NCI-H146 treated with DMSO at 0.1 percent for 48 hours (cell line): ENCODE measurements around the gene MTIF3.
"Not testable (repeated sequence)": the region's sequence is repeated elsewhere in the genome, so short reads cannot be mapped to it uniquely, and the experiment has no call there.

Experiments
- DNase-seq: peaks from one replicate; lab custom pipeline; 2025; ENCODE audit not compliant: unreplicated experiment; lab: John Stamatoyannopoulos, UW

Gene MTIF3

GRCh38 chr13:27421101-27421871 is 29.1 kb downstream of the MTIF3 start:
- DNase-seq = no peak

DNA sequence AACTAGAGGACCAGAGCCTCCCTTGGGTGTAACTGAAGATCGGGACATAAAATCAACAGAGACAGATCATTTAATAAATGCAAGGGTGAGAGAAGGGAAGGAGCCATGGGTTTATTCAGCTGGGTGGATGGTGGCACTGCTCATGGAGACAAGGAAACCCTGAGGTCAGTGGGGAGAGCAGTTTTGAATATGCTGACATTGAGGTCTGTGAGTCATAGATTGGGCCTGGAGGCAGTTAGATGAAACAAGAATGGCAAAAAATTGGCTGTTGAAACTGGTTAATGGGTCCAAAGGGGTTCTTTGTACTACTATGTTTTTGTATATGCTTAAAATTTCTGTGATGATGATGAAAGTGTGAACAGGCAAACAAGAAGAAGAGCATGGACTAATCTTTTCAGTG is 31.0 kb downstream of the MTIF3 start:
- DNase-seq = no peak

- DNase-seq = no peak
Measured at GRCh38 chr13:27415116-27415515, 35.2 kb downstream of the MTIF3 start.

DNA sequence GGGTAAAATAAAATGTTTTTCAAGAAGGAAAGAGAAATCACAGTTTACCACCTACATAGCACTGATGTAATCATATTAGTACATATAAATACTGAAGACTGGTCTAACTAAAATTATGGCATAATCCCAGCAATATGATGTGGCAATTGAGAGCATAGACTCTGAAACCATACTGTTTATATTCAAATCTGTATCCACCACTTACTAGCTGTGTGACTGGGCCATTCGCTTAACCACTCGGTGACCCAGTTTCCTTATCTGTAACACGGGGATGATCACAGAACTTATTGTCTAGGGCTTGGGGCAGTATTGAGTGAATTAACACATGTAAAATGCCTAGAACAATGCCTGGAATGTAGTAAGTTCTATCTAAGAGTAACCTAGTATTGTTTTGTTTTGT is 39.0 kb downstream of the MTIF3 start:
- no peak for DNase-seq

GRCh38 chr13:27409013-27409412 is 41.4 kb downstream of the MTIF3 start:
- no peak for DNase-seq

GRCh38 chr13:27408074-27408473 is 42.3 kb downstream of the MTIF3 start:
- DNase-seq = no peak

DNA sequence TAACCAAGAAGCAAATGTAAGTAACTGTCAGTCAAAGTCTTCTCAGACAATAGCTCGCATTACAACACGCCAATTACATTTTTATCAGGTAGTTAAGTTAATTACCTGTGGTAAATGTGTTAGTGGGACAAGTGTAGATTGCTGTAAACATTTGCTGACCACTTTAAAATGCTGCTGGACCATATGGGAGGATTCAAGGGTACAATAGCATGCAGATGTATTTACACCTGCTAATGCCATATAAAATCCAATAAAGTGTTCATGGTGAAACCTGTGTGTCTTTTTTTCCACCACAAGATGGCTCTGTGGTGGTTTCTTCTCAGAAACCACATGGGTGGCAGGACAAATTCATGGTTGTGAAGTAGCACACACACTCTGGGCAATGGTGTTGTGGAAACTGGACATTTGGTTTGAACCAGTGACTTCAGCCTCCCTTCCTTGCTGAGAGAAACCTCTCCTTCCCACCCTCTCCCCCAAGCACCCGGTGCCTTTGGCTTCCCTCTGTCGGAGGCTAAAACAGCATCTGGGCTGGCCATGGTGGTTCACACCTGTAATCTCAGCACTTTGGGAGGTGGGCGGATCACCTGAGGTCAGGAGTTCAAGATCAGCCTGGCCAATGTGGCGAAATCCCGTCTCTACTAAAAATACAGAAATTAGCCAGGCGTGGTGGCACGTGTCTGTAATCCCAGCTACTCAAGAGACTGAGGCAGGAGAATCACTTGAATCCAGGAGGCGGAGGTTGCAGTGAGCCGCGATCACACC is 44.0 kb downstream of the MTIF3 start:
- DNase-seq = peak; percentile 63

GRCh38 chr13:27405546-27406134 is 44.7 kb downstream of the MTIF3 start:
- DNase-seq = no peak

DNA sequence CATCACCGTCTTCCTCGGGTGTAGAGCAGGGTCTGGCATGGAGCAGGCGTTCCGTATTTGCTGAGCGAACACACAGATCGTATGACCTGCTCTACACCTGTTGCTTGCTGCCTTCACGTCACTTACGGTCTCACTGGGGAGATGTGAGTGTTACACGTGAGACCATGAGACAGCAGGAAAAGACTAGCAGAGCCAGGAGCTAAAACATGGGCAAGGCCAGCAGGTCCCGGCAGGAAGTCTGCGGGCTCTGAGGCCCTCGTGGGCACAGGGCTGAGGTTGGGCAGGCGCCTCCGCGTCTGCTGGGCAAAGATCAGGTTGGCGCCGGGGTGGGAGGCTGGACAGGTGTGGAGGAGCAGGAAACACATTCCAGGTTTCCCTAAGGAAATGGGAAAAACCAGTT is 45.7 kb downstream of the MTIF3 start:
- no peak for DNase-seq

GRCh38 chr13:27403727-27404385 is 46.5 kb downstream of the MTIF3 start:
- DNase-seq = no peak

DNA sequence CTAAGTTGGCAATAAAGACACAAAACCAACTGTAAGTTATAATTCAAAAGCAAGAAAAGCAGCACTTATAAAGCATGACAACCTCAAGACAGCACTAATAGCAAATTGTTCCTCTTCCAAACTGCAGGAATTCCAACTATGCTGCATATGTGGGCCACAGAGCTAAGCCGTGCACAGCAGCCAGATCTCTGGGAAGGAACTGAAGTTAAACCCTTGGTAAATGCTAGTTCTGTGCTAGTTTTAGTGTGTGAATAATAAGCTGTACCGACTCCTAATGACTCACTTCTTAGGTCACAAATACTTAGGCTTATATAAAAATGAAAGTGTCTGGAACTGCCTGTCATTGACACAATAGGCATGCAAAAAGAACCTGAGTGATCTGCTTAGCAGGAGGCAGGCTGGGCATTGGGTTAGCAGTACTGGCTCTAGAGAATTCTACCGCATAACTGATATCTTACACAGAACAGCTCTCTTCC is 47.1 kb downstream of the MTIF3 start:
- no peak for DNase-seq

DNA sequence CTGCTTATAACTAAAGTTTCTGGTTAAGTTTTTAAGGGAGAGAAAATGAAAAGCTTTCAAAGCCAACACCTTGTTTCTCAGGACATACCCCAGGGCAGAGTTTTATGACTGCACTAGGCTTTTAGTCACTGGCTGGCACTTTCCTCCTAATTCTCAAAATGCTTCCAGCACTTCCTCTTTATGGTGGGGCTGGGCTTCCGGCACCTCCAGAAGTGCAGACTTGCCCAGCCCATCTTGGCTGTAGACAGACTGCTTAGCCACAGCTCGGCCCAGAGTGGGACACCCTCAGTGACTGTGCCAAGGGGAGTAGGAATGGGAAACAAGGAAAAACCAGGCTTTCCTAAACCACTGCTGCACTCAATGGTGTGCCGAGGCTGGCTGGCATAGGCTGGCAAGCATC is 49.2 kb downstream of the MTIF3 start:
- DNase-seq = no peak

DNA sequence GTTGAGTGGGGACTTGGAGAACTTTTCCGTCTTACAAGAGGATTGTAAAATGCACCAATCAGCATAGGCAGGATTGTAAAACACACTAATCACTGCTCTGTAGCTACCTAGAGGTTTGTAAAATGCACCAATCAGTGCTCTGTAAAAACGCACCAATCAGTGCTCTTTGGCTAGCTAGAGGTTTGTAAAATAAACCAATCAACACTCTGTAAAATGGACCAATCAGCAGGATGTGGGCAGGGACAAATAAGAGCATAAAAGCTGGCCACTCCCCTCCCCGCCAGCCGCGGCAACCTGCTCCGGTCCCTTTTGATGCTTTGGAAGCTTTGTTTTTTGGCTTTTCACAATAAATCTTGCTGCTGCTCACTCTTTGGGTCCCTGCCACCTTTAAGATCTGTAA is 50.0 kb downstream of the MTIF3 start:
- not testable (repeated sequence) for DNase-seq

DNA sequence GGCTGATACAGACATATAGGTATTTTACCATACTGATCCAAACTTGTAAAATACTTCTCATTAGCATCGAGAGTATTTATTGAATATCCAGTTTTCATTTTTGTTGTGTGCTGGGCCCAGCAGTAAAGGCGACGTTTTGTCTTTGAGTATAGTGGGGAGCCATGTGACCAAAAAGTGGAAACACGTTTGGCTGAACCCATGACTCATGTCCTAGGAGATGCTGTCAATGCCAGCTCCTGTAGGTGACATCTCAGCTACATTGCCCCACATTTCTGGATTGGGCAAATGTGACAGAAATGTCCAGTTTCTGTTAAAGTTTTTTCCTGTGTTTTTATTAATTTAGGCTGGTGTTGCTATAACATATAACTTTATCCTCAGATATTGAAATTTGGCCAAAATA is 52.0 kb downstream of the MTIF3 start:
- DNase-seq = no peak

- no peak for DNase-seq
Measured at GRCh38 chr13:27396252-27396846, 54.0 kb downstream of the MTIF3 start.

DNA sequence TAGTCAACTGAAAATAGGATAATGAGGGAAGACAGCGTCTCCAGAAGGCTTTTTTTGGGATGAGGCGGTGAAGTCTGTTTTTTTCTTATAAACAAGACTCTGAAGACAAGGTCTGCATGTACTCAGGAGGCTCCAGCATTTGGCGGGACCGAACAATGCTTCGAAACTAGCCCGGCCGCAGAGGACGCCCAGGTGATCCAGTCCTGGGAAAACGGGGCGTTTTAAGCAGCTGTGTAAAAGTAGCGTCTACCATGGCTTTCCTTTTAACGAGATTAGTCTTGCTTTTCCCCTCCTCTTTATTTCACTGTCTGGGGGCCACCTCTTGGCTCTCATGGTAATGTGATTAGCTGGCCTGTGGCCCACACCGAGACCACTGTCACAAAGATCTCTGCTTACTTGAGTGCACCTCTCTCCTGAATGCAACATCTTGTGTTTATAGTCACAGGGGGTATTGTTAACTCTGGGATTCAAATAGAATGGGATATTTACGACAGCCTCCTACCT is 55.3 kb downstream of the MTIF3 start:
- DNase-seq = no peak

DNA sequence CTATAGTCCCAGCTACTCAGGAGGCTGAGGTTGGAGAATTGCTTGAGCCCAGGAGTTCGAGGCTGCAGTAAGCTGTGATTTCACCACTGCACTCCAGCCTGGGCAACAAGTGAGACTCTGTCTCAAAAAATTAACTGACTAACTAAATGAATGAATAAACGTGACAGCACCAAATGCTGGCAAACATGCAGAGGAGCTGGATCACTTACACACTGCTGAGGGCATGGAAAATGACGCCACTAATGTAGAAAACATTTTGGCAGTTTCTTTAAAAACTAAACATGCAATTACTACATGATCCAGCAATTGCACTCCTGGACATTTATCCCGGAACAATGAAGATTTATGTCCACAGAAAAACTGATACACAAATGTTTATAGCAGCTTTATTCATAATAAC is 57.3 kb downstream of the MTIF3 start:
- no peak for DNase-seq

GRCh38 chr13:27391471-27391870 is 58.9 kb downstream of the MTIF3 start:
- DNase-seq = no peak

DNA sequence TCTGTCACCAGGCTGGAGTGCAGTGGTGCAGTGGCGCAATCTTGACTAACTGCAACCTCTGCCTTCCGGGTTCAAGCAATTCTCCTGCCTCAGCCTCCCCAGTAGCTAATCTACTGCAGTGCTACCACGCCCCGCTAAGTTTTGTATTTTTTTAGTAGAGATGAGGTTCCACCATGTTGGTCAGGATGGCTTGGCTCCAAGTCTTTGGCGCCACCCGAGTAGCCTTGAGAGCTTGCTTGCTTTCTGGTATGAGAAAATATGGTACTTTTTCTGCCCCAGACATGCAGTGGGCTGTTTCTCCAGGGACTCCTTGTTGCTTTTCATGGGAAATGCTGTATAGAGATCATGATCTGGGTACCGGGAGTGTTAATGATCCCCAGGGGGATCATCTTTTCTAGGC is 60.5 kb downstream of the MTIF3 start:
- DNase-seq = no peak

DNA sequence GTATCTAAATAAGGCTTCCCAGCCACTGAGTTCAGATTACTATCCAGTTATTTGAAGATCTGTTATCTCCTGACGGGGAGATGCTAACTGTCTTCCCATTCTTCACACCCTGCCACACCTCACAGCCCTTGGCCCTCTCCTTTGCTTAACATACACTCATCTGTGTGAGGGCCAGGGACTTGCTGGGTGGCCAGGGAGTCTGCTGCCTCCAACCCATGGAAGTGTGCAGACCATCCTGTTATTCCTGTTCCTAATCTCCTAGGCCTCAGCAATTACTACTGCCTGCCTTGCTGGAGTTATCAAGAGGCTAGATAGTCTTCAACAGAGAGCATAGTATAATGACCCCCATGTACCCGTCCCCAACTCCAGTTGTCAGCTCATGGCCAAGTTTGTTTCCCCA is 62.1 kb downstream of the MTIF3 start:
- DNase-seq = no peak
